ENCODE data around the gene CFAP92. TPM values are rescaled to one million over a fixed set of nuclear protein-coding genes. Genes with fewer than 3 reads are reported as not detected.

The CFAP92 gene
- polyA plus RNA-seq, 1 experiment, result 0.10 TPM

DNA sequence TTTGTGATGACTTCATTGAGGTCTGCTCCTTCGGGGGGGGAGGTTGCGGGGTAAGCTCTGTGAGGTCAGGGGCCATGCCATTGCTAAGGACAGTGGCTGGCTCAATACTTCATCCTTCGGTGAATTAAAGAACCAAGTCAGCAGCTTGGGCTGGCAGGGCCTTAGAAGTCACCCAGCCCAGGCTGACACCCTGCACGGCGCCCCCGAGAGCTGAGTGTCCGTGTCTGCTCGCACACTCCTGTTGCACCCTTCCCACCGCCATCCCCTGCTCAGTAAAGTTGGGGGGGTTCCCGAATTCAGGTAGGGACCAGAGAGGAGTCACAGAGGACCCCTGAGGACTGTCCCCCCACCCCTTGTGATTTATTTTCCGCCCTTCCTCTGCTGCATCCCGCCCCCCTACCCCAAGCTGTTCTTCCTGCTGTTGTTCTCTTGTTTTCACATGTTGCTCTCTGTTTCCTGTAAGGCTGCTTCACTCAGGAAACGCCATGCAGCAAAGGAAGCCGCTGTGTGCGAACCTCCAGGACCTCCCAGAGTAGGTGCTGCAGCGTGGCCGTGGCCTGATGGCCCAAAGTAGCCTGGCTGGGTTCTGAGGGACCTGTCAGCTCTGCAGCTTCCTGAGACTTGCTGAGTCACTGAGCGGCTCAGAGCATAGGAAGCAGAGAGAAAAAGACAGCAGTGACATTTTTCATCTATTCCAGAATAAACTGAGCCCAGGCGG lies 21.7 kb upstream of the CFAP92 start:
- H3K9me3 ChIP-seq (ENCODE audit: control insufficient read depth, insufficient read depth, low read length), result no peaks in the 10 kb centered on the region; the same call in 1 of the 2 replicates
- no peak overlapping the region for H3K4me3 ChIP-seq (ENCODE audit: low read depth, low read length)
- no peaks in the 10 kb centered on the region for H3K27me3 ChIP-seq (ENCODE audit: control insufficient read depth, insufficient read depth, low read length)
- CTCF ChIA-PET, result interaction anchor here (1.0 to 2.9 kb wide), 5 partner anchors 9 to 45 kb away, joined by 3 to 16 read pairs (median 4); no protein-coding TSS in a partner anchor
- no peak overlapping the region for H3K27ac ChIP-seq (ENCODE audit: low read depth, low read length)
- TF ChIP-seq, protein P1, sequence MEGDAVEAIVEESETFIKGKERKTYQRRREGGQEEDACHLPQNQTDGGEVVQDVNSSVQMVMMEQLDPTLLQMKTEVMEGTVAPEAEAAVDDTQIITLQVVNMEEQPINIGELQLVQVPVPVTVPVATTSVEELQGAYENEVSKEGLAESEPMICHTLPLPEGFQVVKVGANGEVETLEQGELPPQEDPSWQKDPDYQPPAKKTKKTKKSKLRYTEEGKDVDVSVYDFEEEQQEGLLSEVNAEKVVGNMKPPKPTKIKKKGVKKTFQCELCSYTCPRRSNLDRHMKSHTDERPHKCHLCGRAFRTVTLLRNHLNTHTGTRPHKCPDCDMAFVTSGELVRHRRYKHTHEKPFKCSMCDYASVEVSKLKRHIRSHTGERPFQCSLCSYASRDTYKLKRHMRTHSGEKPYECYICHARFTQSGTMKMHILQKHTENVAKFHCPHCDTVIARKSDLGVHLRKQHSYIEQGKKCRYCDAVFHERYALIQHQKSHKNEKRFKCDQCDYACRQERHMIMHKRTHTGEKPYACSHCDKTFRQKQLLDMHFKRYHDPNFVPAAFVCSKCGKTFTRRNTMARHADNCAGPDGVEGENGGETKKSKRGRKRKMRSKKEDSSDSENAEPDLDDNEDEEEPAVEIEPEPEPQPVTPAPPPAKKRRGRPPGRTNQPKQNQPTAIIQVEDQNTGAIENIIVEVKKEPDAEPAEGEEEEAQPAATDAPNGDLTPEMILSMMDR (IDR thresholded peaks at IDR 0.05; ENCODE audit: low read depth, low read length), result no peak
- no peak for DNase-seq (ENCODE audit: low read depth, low spot score)
- POLR2A ChIA-PET, result no interaction called here

- Histone ChIP-seq H3K4me3 (ENCODE audit: low read depth, low read length) (no peak overlapping the region), H3K27ac (ENCODE audit: low read depth, low read length) (no peak overlapping the region), H3K9me3 (ENCODE audit: control insufficient read depth, insufficient read depth, low read length) (no peaks in the 10 kb centered on the region; the same call in 1 of the 2 replicates), H3K27me3 (ENCODE audit: control insufficient read depth, insufficient read depth, low read length) (no peaks in the 10 kb centered on the region)
- DNase-seq (ENCODE audit: low read depth, low spot score), result no peak
- TF ChIP-seq, protein P1 (IDR thresholded peaks at IDR 0.05; ENCODE audit: low read depth, low read length), result no peak
- POLR2A ChIA-PET, result no interaction called here
- CTCF ChIA-PET, result interaction anchor here (1.0 to 2.8 kb wide), 2 partner anchors 39 to 44 kb away, joined by 3 to 8 read pairs; no protein-coding TSS in a partner anchor
These were observed 21.0 kb upstream of the CFAP92 start for GRCh38 chr3:129014793-129015345.

- H3K9me3 ChIP-seq (ENCODE audit: control insufficient read depth, insufficient read depth, low read length), result no peaks in the 10 kb centered on the region; the same call in 1 of the 2 replicates
- TF ChIP-seq, protein P1 (IDR thresholded peaks at IDR 0.05; ENCODE audit: low read depth, low read length), result no peak
- ChIA-PET POLR2A (no interaction called here), CTCF (interaction anchor here (1.0 to 2.8 kb wide), 2 partner anchors 39 to 44 kb away, joined by 3 to 8 read pairs; no protein-coding TSS in a partner anchor)
- H3K4me3 ChIP-seq (ENCODE audit: low read depth, low read length), result no peak overlapping the region
- no peak for DNase-seq (ENCODE audit: low read depth, low spot score)
- H3K27ac ChIP-seq (ENCODE audit: low read depth, low read length), result no peak overlapping the region
- H3K27me3 ChIP-seq (ENCODE audit: control insufficient read depth, insufficient read depth, low read length), result peaks cover 3% of the 10 kb centered on the region
These were observed 20.3 kb upstream of the CFAP92 start for GRCh38 chr3:129014148-129014547.

GRCh38 chr3:129013491-129013891 lies 19.6 kb upstream of the CFAP92 start:
- peaks cover 4% of the 10 kb centered on the region for H3K27me3 ChIP-seq (ENCODE audit: control insufficient read depth, insufficient read depth, low read length)
- TF ChIP-seq, protein P1 (IDR thresholded peaks at IDR 0.05; ENCODE audit: low read depth, low read length), result no peak
- H3K9me3 ChIP-seq (ENCODE audit: control insufficient read depth, insufficient read depth, low read length), result no peaks in the 10 kb centered on the region; the same call in 1 of the 2 replicates
- ChIA-PET CTCF (interaction anchor here (0.7 to 2.8 kb wide), 3 partner anchors 40 to 44 kb away, joined by 3 to 8 read pairs (median 3); no protein-coding TSS in a partner anchor), POLR2A (interaction anchor here (0.6 kb wide), 1 partner anchor 233 kb away, joined by 3 read pairs; no protein-coding TSS in a partner anchor)
- H3K27ac ChIP-seq (ENCODE audit: low read depth, low read length), result no peak overlapping the region
- H3K4me3 ChIP-seq (ENCODE audit: low read depth, low read length), result no peak overlapping the region
- DNase-seq (ENCODE audit: low read depth, low spot score), result no peak

Measured in AG04450 (cell line).